GM23338 (cell line): ENCODE measurements around the gene RPGRIP1L. TPM values are rescaled to one million over a fixed set of nuclear protein-coding genes. Genes with fewer than 3 reads are reported as not detected.

Experiments
- ATAC-seq: fragments of 200-7000 bp; cut with Tn5 transposase; 3 replicates; pipeline ENCODE4 v1.9.1; 2020
- DNase-seq: peaks from one replicate; pipeline ENCODE4 v3.0.0-alpha.2; 2015; ENCODE audit warnings: low spot score
- H2AFZ ChIP-seq: fragments of 200-600 bp; sonication (generic); 2 replicates; pipeline ENCODE4 v1.8.0; 2016; ENCODE audit warnings: antibody characterized with exemption, mild to moderate bottlenecking, moderate library complexity
- H3F3A ChIP-seq: fragments of 200-600 bp; sonication (generic); replicated peaks from 2 replicates; pipeline ENCODE4 v1.8.0; 2017; ENCODE audit warnings: antibody characterized with exemption, mixed run types, low read depth
- H3K27ac ChIP-seq: fragments of 200-600 bp; sonication (generic); 2 replicates; pipeline ENCODE4 v1.6.1; 2016; ENCODE audit warnings: low read depth
- H3K27me3 ChIP-seq: fragments of 200-600 bp; sonication (generic); 2 replicates; pipeline ENCODE4 v1.8.0; 2016; ENCODE audit warnings: mild to moderate bottlenecking, mixed run types, moderate library complexity; ENCODE audit not compliant: insufficient read depth
- H3K36me3 ChIP-seq: fragments of 200-600 bp; sonication (generic); 2 replicates; pipeline ENCODE4 v1.8.0; 2016; ENCODE audit warnings: mild to moderate bottlenecking; ENCODE audit not compliant: insufficient read depth
- H3K4me1 ChIP-seq: fragments of 200-600 bp; sonication (generic); 2 replicates; pipeline ENCODE4 v1.8.0; 2016; ENCODE audit warnings: mild to moderate bottlenecking, moderate library complexity; ENCODE audit not compliant: insufficient read depth
- H3K4me2 ChIP-seq: fragments of 200-600 bp; sonication (generic); 2 replicates; pipeline ENCODE4 v1.7.1; 2017; ENCODE audit warnings: mixed run types
- H3K4me3 ChIP-seq: fragments of 200-600 bp; sonication (generic); 2 replicates; pipeline ENCODE4 v1.6.1; 2016; ENCODE audit warnings: mixed run types
- H3K79me2 ChIP-seq: fragments of 200-600 bp; sonication (generic); replicated peaks from 2 replicates; pipeline ENCODE4 v1.8.0; 2017; ENCODE audit warnings: mild to moderate bottlenecking; ENCODE audit not compliant: insufficient read depth
- H3K9me2 ChIP-seq: fragments of 200-600 bp; sonication (generic); 2 replicates; pipeline ENCODE4 v1.8.0; 2017; ENCODE audit not compliant: insufficient read depth
- H4K20me1 ChIP-seq: fragments of 200-600 bp; sonication (generic); replicated peaks from 2 replicates; pipeline ENCODE4 v1.8.0; 2017; ENCODE audit warnings: mild to moderate bottlenecking; ENCODE audit not compliant: insufficient read depth
- H3K27ac Mint-ChIP-seq: 2 replicates; pipeline ENCODE4 v1.8.0; 2020; ENCODE audit warnings: inconsistent platforms, mild to moderate bottlenecking, moderate library complexity, mixed read lengths
- H3K27me3 Mint-ChIP-seq: 3 replicates; pipeline ENCODE4 v1.8.0; 2022; ENCODE audit warnings: low read depth, mild to moderate bottlenecking, moderate library complexity, mixed read lengths, inconsistent platforms; ENCODE audit not compliant: insufficient read depth, poor library complexity
- H3K36me3 Mint-ChIP-seq: 3 replicates; pipeline ENCODE4 v1.8.0; 2021; ENCODE audit warnings: low read depth, mild to moderate bottlenecking, inconsistent platforms, moderate library complexity, mixed read lengths
- H3K4me1 Mint-ChIP-seq: 3 replicates; pipeline ENCODE4 v1.8.0; 2020; ENCODE audit warnings: mild to moderate bottlenecking, inconsistent platforms, mixed read lengths
- H3K4me3 Mint-ChIP-seq: 3 replicates; pipeline ENCODE4 v1.8.0; 2021; ENCODE audit warnings: moderate library complexity, mild to moderate bottlenecking, inconsistent platforms, mixed read lengths
- H3K9me3 Mint-ChIP-seq: 3 replicates; pipeline ENCODE4 v1.8.0; 2020; ENCODE audit warnings: moderate library complexity, mild to moderate bottlenecking, inconsistent platforms, mixed read lengths
- CREB1 ChIP-seq: fragments of 250-450 bp; sonication (Bioruptor Pico); IDR thresholded peaks from 2 replicates; pipeline ENCODE4 v1.5.0; 2020; ENCODE audit warnings: low read depth, mild to moderate bottlenecking, moderate library complexity
- EZH2 ChIP-seq: fragments of 200-600 bp; sonication (generic); IDR thresholded peaks from one replicate; pipeline ENCODE4 v1.8.0; 2017; ENCODE audit warnings: antibody characterized with exemption, mild to moderate bottlenecking, low read depth; ENCODE audit not compliant: unreplicated experiment
- EZH2phosphoT487 ChIP-seq: fragments of 200-600 bp; sonication (generic); IDR thresholded peaks from one replicate; pipeline ENCODE4 v1.8.1; 2018; ENCODE audit warnings: antibody characterized with exemption; ENCODE audit not compliant: unreplicated experiment
- JUNB ChIP-seq: IDR thresholded peaks from one replicate; pipeline ENCODE4 v1.6.1; 2016; ENCODE audit warnings: antibody characterized with exemption; ENCODE audit not compliant: unreplicated experiment
- NANOG ChIP-seq: IDR thresholded peaks from 2 replicates; pipeline ENCODE4 v1.6.1; 2016; ENCODE audit warnings: antibody characterized with exemption, borderline replicate concordance
- POLR2AphosphoS5 ChIP-seq: IDR thresholded peaks from 2 replicates; pipeline ENCODE4 v1.6.1; 2016; ENCODE audit warnings: antibody characterized with exemption, low read depth
- STAT1 ChIP-seq: IDR thresholded peaks from one replicate; pipeline ENCODE4 v1.6.1; 2016; ENCODE audit warnings: antibody characterized with exemption; ENCODE audit not compliant: unreplicated experiment
- ZNF114 ChIP-seq: fragments of 250-450 bp; sonication (Bioruptor Pico); IDR thresholded peaks from 2 replicates; pipeline ENCODE4 v1.5.0; 2020; ENCODE audit warnings: mild to moderate bottlenecking, moderate library complexity
- ZNF331 ChIP-seq: fragments of 250-450 bp; sonication (Bioruptor Pico); IDR thresholded peaks from 2 replicates; pipeline ENCODE4 v1.5.0; 2020; ENCODE audit warnings: low read depth, mild to moderate bottlenecking, moderate library complexity
- polyA plus RNA-seq: library from polyadenylated mRNA; unstranded; fragments of >200 nt; fragmentation: Nextera tagmentation; extraction: Ambion mirVana; gene quantifications from 2 replicates; pipeline ENCODE4 v1.2.1, GENCODE V29; 2016
- total RNA-seq: library from RNA; depleted of rRNA; stranded (reverse); fragments of >200 nt; shearing (Covaris generic); gene quantifications from 2 replicates; pipeline ENCODE4 v1.2.3, GENCODE V29; 2014
- TF ChIP-seq, protein P1 (sequence below): IDR thresholded peaks from 2 replicates; pipeline ENCODE4 v1.6.1; 2016; ENCODE audit warnings: antibody characterized with exemption
- TF ChIP-seq, protein P2 (sequence below): fragments of 250-450 bp; sonication (Bioruptor Pico); IDR thresholded peaks from 2 replicates; pipeline ENCODE4 v1.5.0; 2020; ENCODE audit warnings: mild to moderate bottlenecking, moderate library complexity
- TF ChIP-seq, protein P3 (sequence below): IDR thresholded peaks from one replicate; pipeline ENCODE4 v1.6.1; 2018; ENCODE audit warnings: antibody characterized with exemption; ENCODE audit not compliant: unreplicated experiment
- TF ChIP-seq, protein P4 (sequence below), 2 experiments: fragments of 200-600 bp in 1 of 2; sonication (generic) in 1 of 2; conservative IDR thresholded peaks; 2 replicates each; pipeline versions ENCODE4 v1.5.1 to v1.6.1; 2016 to 2017; ENCODE audit warnings: antibody characterized with exemption in 2 of 2, low read depth in 2 of 2, mild to moderate bottlenecking in 2 of 2, moderate library complexity in 1 of 2

The RPGRIP1L gene
- total and polyA plus RNA-seq, 2 experiments from 2014 or later: 11.4 to 21.3 TPM

DNA sequence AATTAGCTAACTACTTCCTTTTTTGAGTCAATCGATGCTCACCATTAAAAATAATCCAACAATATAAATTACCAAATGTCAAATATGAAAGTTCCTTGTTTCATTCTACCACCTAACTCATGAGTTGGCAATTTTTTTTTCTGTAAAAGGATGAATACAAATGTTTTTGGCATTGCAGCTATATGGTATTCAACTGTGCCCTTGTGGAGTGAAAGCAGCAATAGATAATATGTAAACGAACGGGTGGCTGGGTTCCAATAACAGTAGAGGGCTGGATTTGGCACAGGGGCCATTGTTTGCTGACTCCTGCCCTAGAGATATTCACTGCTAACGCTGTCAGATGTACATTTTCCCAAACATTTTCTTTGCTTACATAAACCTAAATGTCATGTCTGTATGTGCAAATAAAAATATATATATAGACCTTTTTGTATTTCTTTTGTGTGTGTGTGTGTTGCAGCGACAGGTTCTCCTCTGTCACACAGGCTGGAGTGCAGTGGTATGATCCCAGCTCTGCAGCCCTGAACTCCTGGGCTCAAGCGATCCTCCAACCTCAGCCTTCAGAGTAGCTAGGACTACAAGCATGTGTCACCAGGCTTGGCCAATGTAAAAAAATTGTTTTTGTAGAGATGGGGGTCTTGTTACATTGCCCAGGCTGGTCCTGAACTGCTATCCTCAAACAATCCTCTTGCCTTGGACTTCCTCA is 73.9 kb downstream of the RPGRIP1L start:
- no peaks in the 10 kb centered on the region for H3K36me3 ChIP-seq
- no peaks in the 10 kb centered on the region for H3K4me1 ChIP-seq
- Mint-ChIP-seq H3K27me3 (no peaks in the 10 kb centered on the region), H3K4me3 (no peak overlapping the region), H3K27ac (no peak overlapping the region), H3K9me3 (peaks cover 3% of the 10 kb centered on the region; the same call in 2 of the 3 replicates), H3K4me1 (peaks cover 3% of the 10 kb centered on the region; the same call in 1 of the 3 replicates), H3K36me3 (peaks cover 7% of the 10 kb centered on the region; the same call in 1 of the 3 replicates)
- H3K9me2 ChIP-seq: no peaks in the 10 kb centered on the region
- DNase-seq (no peak), ATAC-seq (no peak)
- no peaks in the 10 kb centered on the region for H3K27me3 ChIP-seq
- H3K4me2 ChIP-seq: no peak overlapping the region
- H3K27ac ChIP-seq: no peak overlapping the region
- no peaks in the 10 kb centered on the region for H3K79me2 ChIP-seq
- H3K4me3 ChIP-seq: no peak overlapping the region
- TF ChIP-seq, protein P1, sequence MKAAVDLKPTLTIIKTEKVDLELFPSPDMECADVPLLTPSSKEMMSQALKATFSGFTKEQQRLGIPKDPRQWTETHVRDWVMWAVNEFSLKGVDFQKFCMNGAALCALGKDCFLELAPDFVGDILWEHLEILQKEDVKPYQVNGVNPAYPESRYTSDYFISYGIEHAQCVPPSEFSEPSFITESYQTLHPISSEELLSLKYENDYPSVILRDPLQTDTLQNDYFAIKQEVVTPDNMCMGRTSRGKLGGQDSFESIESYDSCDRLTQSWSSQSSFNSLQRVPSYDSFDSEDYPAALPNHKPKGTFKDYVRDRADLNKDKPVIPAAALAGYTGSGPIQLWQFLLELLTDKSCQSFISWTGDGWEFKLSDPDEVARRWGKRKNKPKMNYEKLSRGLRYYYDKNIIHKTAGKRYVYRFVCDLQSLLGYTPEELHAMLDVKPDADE: no peak
- TF ChIP-seq, protein P2, sequence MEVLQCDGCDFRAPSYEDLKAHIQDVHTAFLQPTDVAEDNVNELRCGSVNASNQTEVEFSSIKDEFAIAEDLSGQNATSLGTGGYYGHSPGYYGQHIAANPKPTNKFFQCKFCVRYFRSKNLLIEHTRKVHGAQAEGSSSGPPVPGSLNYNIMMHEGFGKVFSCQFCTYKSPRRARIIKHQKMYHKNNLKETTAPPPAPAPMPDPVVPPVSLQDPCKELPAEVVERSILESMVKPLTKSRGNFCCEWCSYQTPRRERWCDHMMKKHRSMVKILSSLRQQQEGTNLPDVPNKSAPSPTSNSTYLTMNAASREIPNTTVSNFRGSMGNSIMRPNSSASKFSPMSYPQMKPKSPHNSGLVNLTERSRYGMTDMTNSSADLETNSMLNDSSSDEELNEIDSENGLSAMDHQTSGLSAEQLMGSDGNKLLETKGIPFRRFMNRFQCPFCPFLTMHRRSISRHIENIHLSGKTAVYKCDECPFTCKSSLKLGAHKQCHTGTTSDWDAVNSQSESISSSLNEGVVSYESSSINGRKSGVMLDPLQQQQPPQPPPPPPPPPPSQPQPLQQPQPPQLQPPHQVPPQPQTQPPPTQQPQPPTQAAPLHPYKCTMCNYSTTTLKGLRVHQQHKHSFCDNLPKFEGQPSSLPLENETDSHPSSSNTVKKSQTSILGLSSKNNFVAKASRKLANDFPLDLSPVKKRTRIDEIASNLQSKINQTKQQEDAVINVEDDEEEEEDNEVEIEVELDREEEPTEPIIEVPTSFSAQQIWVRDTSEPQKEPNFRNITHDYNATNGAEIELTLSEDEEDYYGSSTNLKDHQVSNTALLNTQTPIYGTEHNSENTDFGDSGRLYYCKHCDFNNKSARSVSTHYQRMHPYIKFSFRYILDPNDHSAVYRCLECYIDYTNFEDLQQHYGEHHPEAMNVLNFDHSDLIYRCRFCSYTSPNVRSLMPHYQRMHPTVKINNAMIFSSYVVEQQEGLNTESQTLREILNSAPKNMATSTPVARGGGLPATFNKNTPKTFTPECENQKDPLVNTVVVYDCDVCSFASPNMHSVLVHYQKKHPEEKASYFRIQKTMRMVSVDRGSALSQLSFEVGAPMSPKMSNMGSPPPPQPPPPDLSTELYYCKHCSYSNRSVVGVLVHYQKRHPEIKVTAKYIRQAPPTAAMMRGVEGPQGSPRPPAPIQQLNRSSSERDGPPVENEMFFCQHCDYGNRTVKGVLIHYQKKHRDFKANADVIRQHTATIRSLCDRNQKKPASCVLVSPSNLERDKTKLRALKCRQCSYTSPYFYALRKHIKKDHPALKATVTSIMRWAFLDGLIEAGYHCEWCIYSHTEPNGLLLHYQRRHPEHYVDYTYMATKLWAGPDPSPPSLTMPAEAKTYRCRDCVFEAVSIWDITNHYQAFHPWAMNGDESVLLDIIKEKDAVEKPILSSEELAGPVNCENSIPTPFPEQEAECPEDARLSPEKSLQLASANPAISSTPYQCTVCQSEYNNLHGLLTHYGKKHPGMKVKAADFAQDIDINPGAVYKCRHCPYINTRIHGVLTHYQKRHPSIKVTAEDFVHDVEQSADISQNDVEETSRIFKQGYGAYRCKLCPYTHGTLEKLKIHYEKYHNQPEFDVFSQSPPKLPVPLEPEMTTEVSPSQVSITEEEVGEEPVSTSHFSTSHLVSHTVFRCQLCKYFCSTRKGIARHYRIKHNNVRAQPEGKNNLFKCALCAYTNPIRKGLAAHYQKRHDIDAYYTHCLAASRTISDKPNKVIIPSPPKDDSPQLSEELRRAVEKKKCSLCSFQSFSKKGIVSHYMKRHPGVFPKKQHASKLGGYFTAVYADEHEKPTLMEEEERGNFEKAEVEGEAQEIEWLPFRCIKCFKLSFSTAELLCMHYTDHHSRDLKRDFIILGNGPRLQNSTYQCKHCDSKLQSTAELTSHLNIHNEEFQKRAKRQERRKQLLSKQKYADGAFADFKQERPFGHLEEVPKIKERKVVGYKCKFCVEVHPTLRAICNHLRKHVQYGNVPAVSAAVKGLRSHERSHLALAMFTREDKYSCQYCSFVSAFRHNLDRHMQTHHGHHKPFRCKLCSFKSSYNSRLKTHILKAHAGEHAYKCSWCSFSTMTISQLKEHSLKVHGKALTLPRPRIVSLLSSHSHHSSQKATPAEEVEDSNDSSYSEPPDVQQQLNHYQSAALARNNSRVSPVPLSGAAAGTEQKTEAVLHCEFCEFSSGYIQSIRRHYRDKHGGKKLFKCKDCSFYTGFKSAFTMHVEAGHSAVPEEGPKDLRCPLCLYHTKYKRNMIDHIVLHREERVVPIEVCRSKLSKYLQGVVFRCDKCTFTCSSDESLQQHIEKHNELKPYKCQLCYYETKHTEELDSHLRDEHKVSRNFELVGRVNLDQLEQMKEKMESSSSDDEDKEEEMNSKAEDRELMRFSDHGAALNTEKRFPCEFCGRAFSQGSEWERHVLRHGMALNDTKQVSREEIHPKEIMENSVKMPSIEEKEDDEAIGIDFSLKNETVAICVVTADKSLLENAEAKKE (CRISPR knock-in tag): no peak
- TF ChIP-seq NANOG (no peak), POLR2AphosphoS5 (no peak), ZNF331 (no peak), JUNB (no peak), STAT1 (no peak), CREB1 (CRISPR knock-in tag) (no peak), ZNF114 (CRISPR knock-in tag) (no peak), EZH2phosphoT487 (no peak), EZH2 (no peak)
- TF ChIP-seq, protein P3, sequence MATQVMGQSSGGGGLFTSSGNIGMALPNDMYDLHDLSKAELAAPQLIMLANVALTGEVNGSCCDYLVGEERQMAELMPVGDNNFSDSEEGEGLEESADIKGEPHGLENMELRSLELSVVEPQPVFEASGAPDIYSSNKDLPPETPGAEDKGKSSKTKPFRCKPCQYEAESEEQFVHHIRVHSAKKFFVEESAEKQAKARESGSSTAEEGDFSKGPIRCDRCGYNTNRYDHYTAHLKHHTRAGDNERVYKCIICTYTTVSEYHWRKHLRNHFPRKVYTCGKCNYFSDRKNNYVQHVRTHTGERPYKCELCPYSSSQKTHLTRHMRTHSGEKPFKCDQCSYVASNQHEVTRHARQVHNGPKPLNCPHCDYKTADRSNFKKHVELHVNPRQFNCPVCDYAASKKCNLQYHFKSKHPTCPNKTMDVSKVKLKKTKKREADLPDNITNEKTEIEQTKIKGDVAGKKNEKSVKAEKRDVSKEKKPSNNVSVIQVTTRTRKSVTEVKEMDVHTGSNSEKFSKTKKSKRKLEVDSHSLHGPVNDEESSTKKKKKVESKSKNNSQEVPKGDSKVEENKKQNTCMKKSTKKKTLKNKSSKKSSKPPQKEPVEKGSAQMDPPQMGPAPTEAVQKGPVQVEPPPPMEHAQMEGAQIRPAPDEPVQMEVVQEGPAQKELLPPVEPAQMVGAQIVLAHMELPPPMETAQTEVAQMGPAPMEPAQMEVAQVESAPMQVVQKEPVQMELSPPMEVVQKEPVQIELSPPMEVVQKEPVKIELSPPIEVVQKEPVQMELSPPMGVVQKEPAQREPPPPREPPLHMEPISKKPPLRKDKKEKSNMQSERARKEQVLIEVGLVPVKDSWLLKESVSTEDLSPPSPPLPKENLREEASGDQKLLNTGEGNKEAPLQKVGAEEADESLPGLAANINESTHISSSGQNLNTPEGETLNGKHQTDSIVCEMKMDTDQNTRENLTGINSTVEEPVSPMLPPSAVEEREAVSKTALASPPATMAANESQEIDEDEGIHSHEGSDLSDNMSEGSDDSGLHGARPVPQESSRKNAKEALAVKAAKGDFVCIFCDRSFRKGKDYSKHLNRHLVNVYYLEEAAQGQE: no peak
- TF ChIP-seq, protein P4, sequence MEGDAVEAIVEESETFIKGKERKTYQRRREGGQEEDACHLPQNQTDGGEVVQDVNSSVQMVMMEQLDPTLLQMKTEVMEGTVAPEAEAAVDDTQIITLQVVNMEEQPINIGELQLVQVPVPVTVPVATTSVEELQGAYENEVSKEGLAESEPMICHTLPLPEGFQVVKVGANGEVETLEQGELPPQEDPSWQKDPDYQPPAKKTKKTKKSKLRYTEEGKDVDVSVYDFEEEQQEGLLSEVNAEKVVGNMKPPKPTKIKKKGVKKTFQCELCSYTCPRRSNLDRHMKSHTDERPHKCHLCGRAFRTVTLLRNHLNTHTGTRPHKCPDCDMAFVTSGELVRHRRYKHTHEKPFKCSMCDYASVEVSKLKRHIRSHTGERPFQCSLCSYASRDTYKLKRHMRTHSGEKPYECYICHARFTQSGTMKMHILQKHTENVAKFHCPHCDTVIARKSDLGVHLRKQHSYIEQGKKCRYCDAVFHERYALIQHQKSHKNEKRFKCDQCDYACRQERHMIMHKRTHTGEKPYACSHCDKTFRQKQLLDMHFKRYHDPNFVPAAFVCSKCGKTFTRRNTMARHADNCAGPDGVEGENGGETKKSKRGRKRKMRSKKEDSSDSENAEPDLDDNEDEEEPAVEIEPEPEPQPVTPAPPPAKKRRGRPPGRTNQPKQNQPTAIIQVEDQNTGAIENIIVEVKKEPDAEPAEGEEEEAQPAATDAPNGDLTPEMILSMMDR (conservative IDR thresholded peaks at IDR 0.05; ENCODE audit: low read depth in 2 of 2): no peak
- H4K20me1 ChIP-seq: no peaks in the 10 kb centered on the region
- H2AFZ ChIP-seq: no peak overlapping the region
- no peaks in the 10 kb centered on the region for H3F3A ChIP-seq
